Heart right ventricle (tissue), 16 donors: ENCODE results near the gene RDH14. TPM values are rescaled to one million over a fixed set of nuclear protein-coding genes. Genes with fewer than 3 reads are reported as not detected.

Experiments used
- ATAC-seq, 8 donors: fragments of 200-7000 bp; cut with Tn5 transposase; one replicate each; pipeline ENCODE4 v1.9.1; 2020; ENCODE audit warnings: mild to moderate bottlenecking in 8 of 8, moderate library complexity in 8 of 8, moderate number of reproducible peaks in 1 of 8
- DNase-seq, 2 donors: peaks; one replicate each; pipeline ENCODE4 v3.0.0-alpha.2; 2020
- H3K27ac ChIP-seq, 10 donors: fragments of 200-600 bp; sonication (generic) in 2 of 10; one replicate each; pipeline versions ENCODE4 v1.5.0 to v1.8.0; 2020 to 2022; ENCODE audit warnings: mild to moderate bottlenecking in 3 of 10
- H3K27me3 ChIP-seq, 7 donors: fragments of 200-600 bp; one replicate each; pipeline ENCODE4 v1.8.0; 2021 to 2022; ENCODE audit warnings: mild to moderate bottlenecking in 2 of 7
- H3K36me3 ChIP-seq, 9 donors: fragments of 200-600 bp; sonication (generic) in 1 of 9; one replicate each; pipeline versions ENCODE4 v1.5.0 to v1.8.0; 2020 to 2022; ENCODE audit warnings: mild to moderate bottlenecking in 2 of 9
- H3K4me1 ChIP-seq, 9 donors: fragments of 200-600 bp; sonication (generic) in 1 of 9; one replicate each; pipeline versions ENCODE4 v1.5.0 to v1.8.0; 2020 to 2022; ENCODE audit warnings: mild to moderate bottlenecking in 4 of 9
- H3K4me3 ChIP-seq, 10 donors: fragments of 200-600 bp; sonication (generic) in 2 of 10; one replicate each; pipeline versions ENCODE4 v1.5.0 to v1.8.0; 2020 to 2022; ENCODE audit warnings: mild to moderate bottlenecking in 7 of 10, moderate library complexity in 2 of 10
- H3K9me3 ChIP-seq, 11 donors: fragments of 200-600 bp in 10 of 11; sonication (generic) in 2 of 11; one replicate each; pipeline versions ENCODE4 v1.5.0 to v1.8.0; 2013 to 2022; ENCODE audit warnings: mild to moderate bottlenecking in 2 of 11, control low read depth in 1 of 11, moderate library complexity in 1 of 11
- WGBS, 2 donors: extraction: QIAGEN DNeasy Blood & Tissue Kit; methylation state at CpG; one replicate each; pipeline ENCODE4 v1.1.7; 2013; ENCODE audit warnings: inconsistent platforms in 1 of 2; 5-methylcytosine and 5-hydroxymethylcytosine counted together
- intact Hi-C, 10 donors: fragments of 100-400 bp; cut with DNase I; formaldehyde crosslinking; loops; one replicate each; pipeline versions ENCODE4 v1.11.1 to v1.14.2; 2022
- polyA plus RNA-seq, 2 donors: library from polyadenylated mRNA; stranded (reverse); fragments of 200-250 nt; gene quantifications; one replicate each; pipeline ENCODE4 v1.2.3, GENCODE V29; 2013
- total RNA-seq, 10 donors: library from RNA; stranded (reverse); fragmentation: NEBNext Ultra II Directional in 3 of 10; extraction: Animal tissue kit (Norgen Biotek cat#: 25700) in 3 of 10; gene quantifications; one replicate each; pipeline versions ENCODE4 v1.2.1 to v1.2.4, GENCODE V29; 2021 to 2023
- TF ChIP-seq, protein P1 (sequence below), 9 donors: fragments of 200-600 bp; sonication (generic) in 2 of 9; IDR thresholded peaks; one replicate each; pipeline versions ENCODE4 v1.5.0 to v1.8.0; 2021 to 2022; ENCODE audit warnings: antibody characterized with exemption in 9 of 9, mild to moderate bottlenecking in 5 of 9, moderate library complexity in 1 of 9
- donor health status: Arrhythmogenic right ventricular cardiomyopathy.
- donor health status: ischemic (EF 13 %, LVEDD 7.1; RV severe dilation, severe dysfunction).
- donor health status: healthy with polysubstance abuse.
- donor health status: DM: no; HTN: yes; CAD: no.
- donor health status: DM: no; HTN: no; CAD: no.
- donor health status: ischemic (EF 25% LVEDD 6.9; RV normal size, moderate dysfunction).
- donor health status: ischemic (EF 25% LVEDD 5.7; RV mildly dilated, moderate dysfunction).
- donor health status: healthy.
- donor health status: DM: yes; HTN: yes; CAD: no.
- donor health status: Ischemic cardiomyopathy.
- donor health status: ischemic (EF 35%, LVEDD 5.7; RV mildly dilated, moderate dysfunction).
- donor health status: nonischemic (EF 11% LVEDD 7.7; RV severe dilation, severe dysfunction).
- donor health status: DM: yes; HTN: yes; CAD: no.
- donor health status: PGD.
- donor health status: ischemic (EF 29% LVEDD 5.4; RV normal size, mild dysfunction).
- donor health status: nonischemic (EF 23%, LVEDD 6.1; RV moderate dilation, normal function).

Gene RDH14
- total and polyA plus RNA-seq, 12 donors, result 25.8 to 54.8 (median 45.4) TPM

- TF ChIP-seq, protein P1, sequence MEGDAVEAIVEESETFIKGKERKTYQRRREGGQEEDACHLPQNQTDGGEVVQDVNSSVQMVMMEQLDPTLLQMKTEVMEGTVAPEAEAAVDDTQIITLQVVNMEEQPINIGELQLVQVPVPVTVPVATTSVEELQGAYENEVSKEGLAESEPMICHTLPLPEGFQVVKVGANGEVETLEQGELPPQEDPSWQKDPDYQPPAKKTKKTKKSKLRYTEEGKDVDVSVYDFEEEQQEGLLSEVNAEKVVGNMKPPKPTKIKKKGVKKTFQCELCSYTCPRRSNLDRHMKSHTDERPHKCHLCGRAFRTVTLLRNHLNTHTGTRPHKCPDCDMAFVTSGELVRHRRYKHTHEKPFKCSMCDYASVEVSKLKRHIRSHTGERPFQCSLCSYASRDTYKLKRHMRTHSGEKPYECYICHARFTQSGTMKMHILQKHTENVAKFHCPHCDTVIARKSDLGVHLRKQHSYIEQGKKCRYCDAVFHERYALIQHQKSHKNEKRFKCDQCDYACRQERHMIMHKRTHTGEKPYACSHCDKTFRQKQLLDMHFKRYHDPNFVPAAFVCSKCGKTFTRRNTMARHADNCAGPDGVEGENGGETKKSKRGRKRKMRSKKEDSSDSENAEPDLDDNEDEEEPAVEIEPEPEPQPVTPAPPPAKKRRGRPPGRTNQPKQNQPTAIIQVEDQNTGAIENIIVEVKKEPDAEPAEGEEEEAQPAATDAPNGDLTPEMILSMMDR (IDR thresholded peaks at IDR 0.05), result no peak
- intact Hi-C loops, result no loop called here
- Histone ChIP-seq H3K9me3 (no peaks in the 10 kb centered on the region), H3K4me1 (peaks cover 3 to 57% (median 33%) of the 10 kb centered on the region in 9 donors), H3K4me3 (no peak overlapping the region), H3K27me3 (no peaks in the 10 kb centered on the region), H3K27ac (peak overlapping the region in 1 of 10 donors; percentile 29), H3K36me3 (peaks cover 0 to 37% (median 11%) of the 10 kb centered on the region in 9 donors)
- WGBS, 2 donors, result 97 to 98% methylated on average over 1 of the region's 1 CpG
- DNase-seq (no peak), ATAC-seq (no peak)
These were observed 9.3 kb downstream of the RDH14 start for GRCh38 chr2:18551169-18551568.

GRCh38 chr2:18550433-18550832 is 10.0 kb downstream of the RDH14 start:
- ATAC-seq (peak in 1 of 8 donors; percentile 36), DNase-seq (no peak)
- Histone ChIP-seq H3K36me3 (peaks cover 0 to 31% (median 8%) of the 10 kb centered on the region in 9 donors), H3K27me3 (no peaks in the 10 kb centered on the region), H3K4me3 (no peak overlapping the region), H3K4me1 (peaks cover 3 to 55% (median 30%) of the 10 kb centered on the region in 9 donors), H3K9me3 (no peaks in the 10 kb centered on the region), H3K27ac (peak overlapping the region in 2 of 10 donors; percentile 7 to 15)
- 57 to 63% methylated on average over 2 of the region's 2 CpGs for WGBS, 2 donors
- intact Hi-C loops, result no loop called here
- TF ChIP-seq, protein P1 (IDR thresholded peaks at IDR 0.05), result no peak

DNA sequence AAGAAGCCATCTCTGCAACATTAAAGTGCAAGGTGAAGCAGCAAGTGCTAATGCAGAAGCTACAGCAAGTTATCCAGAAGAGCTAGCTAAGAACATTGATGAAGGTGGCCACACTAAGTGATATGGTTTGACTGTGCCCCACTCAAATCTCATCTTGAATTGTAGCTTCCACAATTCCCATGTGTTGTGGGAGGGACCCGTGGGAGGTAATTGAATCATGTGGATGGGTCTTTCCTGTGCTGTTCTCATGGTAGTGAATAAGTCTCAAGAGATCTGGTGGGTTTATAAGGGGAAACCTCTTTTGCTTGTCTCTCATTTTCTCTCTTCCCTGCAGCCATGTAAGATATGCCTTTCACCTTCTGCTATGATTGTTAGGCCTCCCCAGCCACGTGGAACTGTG is 11.4 kb downstream of the RDH14 start:
- intact Hi-C loops, result no loop called here
- Histone ChIP-seq H3K9me3 (no peaks in the 10 kb centered on the region), H3K4me1 (peaks cover 3 to 48% (median 27%) of the 10 kb centered on the region in 9 donors), H3K27me3 (no peaks in the 10 kb centered on the region), H3K4me3 (no peak overlapping the region), H3K36me3 (peaks cover 0 to 17% (median 0%) of the 10 kb centered on the region in 9 donors), H3K27ac (no peak overlapping the region)
- 84 to 88% methylated on average over 2 of the region's 2 CpGs for WGBS, 2 donors
- DNase-seq (no peak), ATAC-seq (no peak)
- TF ChIP-seq, protein P1 (IDR thresholded peaks at IDR 0.05), result no peak

DNA sequence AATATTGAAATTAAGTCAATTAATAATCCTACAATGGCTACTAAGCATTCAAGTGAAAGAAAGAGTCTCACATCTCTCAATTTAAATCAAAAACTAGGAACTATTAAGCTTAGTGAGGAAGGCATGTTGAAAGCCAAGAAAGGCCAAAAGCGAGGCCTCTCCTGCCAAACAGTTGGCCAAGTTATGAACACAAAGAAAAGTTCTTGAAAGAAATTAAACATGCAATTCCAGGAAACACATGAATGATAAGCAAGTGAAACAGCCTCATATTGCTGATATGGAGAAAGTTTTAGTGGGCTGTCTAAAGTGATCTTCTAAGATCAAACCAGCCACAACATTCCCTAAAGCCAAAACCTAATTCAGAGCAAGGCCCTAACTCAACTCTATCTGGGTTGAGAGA is 11.8 kb downstream of the RDH14 start:
- ATAC-seq, result no peak
- WGBS, 2 donors, result 75 to 76% methylated on average over 1 of the region's 1 CpG

More for the DNA sequence above, 11.8 kb downstream of the RDH14 start:
- intact Hi-C loops, result no loop called here
- Histone ChIP-seq H3K27me3 (no peaks in the 10 kb centered on the region), H3K4me3 (no peak overlapping the region), H3K27ac (no peak overlapping the region), H3K36me3 (peaks cover 0 to 13% (median 0%) of the 10 kb centered on the region in 9 donors), H3K4me1 (peaks cover 3 to 43% (median 23%) of the 10 kb centered on the region in 9 donors), H3K9me3 (no peaks in the 10 kb centered on the region)
- TF ChIP-seq, protein P1 (IDR thresholded peaks at IDR 0.05), result no peak
- no peak for DNase-seq
